Stomach (tissue), 4 donors: ENCODE data around the gene KHDRBS2.

Source experiments
- CTCF ChIP-seq, 7 experiments: fragments of 450-650 bp in 4 of 7; fragments of 200-600 bp in 3 of 7; sonication (generic) in 3 of 7; IDR thresholded peaks; one replicate each; pipeline ENCODE4 v1.5.1; 2016 to 2019; ENCODE audit warnings: antibody characterized with exemption in 7 of 7, control low read depth in 2 of 7, mild to moderate bottlenecking in 1 of 7
- EP300 ChIP-seq: sonication (generic); formaldehyde crosslinking; IDR thresholded peaks from one replicate; pipeline ENCODE4 v1.6.1; 2017; ENCODE audit warnings: antibody characterized with exemption
- POLR2A ChIP-seq, 4 donors: fragments of 450-650 bp; IDR thresholded peaks; one replicate each; pipeline ENCODE4 v1.6.1; 2016; ENCODE audit warnings: antibody characterized with exemption in 4 of 4, control low read depth in 2 of 4, mild to moderate bottlenecking in 1 of 4, moderate library complexity in 1 of 4
- POLR2AphosphoS5 ChIP-seq, 3 donors: sonication (generic); formaldehyde crosslinking; IDR thresholded peaks; one replicate each; pipeline ENCODE4 v1.6.1; 2016; ENCODE audit warnings: antibody characterized with exemption in 3 of 3

GRCh38 chr6:62057300-62057699, 228.7 kb downstream of the KHDRBS2 start:
- TF ChIP-seq POLR2A (IDR thresholded peaks at IDR 0.05) (no peak), POLR2AphosphoS5 (IDR thresholded peaks at IDR 0.05) (no peak), CTCF (IDR thresholded peaks at IDR 0.05) (no peak), EP300 (no peak)
